ENCODE results near the gene DNASE2.

DNA sequence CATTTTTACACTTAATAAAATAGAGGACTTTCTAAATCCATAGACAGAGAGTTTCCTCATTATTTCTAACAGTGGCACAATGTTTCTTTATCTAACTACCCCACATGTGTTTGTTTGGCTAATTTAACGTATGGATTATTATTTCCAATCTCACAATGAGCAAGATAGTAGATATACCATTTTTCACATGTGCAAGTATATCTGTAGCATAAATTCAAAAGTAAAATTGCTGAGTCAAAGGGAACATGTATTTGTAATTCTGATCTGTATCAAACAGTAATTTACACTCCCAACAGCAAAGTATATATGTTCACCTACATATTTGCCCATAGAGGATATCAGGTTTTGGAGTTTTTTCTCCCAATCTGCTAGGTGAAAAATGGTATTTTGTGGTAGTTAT is 24.6 kb downstream of the DNASE2 start:
- TF ChIP-seq POLR2A (IDR thresholded peaks at IDR 0.05; ENCODE audit: extremely low read depth, insufficient read length) = no peak
- TF ChIP-seq CTCF (IDR thresholded peaks at IDR 0.05; ENCODE audit: low read depth, low read length) = no peak

Measured in NB4 (cell line).